Liver (tissue), 3 donors: Measurements from ENCODE around the gene CCDC6.

Source experiments
- TAF1 ChIP-seq: conservative IDR thresholded peaks from 2 replicates; pipeline ENCODE4 v1.6.1; 2016; ENCODE audit warnings: antibody characterized with exemption, mild to moderate bottlenecking
- TF ChIP-seq, protein P1 (sequence below): fragments of 150-350 bp; IDR thresholded peaks from 2 replicates; pipeline ENCODE4 v1.5.1; 2017; ENCODE audit warnings: improper control_type of control experiment, low read depth, low read length; ENCODE audit not compliant: missing input control
- donor health status: healthy.
- donor health status: healthy.

DNA sequence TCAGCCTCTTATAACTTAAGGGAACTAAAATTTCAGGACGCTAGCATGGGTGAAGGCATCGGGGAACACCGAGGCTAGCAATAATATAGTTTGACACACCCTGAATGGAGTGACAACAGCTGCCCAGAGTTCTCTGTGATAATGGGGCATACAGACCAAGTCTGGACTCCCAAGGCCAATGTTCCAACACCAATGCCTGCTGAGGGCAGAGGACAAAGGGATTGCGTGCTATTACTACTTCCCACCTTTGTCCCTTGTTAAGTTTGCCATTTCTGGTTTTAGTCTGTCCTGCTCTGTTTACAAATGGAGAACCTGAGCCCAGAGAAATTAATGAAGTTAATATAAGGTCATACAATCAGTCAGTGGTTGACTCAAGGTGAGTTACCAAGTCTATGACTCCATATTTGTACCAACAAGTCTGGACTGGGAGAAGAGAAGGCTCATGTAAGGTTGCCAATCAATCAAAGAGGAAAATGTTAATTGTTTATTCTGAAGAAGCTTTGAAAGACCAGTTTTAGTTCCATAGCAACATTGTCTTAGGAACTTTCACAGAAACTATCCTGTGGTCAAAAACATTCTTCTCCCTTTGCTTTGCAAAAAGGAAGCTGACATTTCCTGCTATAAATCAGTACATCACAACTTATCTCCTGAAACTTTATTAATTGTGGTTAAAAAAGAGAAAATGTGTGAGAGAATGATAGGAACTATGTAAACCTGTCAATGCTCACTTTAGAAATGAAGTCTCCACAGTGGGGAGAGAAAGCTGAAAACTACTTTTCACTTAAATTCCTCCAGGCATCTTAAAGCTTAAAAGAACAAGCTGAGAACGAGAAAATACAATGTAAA lies 74.5 kb downstream of the CCDC6 start:
- TF ChIP-seq TAF1: no peak
- TF ChIP-seq, protein P1, sequence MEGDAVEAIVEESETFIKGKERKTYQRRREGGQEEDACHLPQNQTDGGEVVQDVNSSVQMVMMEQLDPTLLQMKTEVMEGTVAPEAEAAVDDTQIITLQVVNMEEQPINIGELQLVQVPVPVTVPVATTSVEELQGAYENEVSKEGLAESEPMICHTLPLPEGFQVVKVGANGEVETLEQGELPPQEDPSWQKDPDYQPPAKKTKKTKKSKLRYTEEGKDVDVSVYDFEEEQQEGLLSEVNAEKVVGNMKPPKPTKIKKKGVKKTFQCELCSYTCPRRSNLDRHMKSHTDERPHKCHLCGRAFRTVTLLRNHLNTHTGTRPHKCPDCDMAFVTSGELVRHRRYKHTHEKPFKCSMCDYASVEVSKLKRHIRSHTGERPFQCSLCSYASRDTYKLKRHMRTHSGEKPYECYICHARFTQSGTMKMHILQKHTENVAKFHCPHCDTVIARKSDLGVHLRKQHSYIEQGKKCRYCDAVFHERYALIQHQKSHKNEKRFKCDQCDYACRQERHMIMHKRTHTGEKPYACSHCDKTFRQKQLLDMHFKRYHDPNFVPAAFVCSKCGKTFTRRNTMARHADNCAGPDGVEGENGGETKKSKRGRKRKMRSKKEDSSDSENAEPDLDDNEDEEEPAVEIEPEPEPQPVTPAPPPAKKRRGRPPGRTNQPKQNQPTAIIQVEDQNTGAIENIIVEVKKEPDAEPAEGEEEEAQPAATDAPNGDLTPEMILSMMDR: no peak
